GM12801 (cell line): ENCODE data around the gene NEMP2.

Experiments
- TF ChIP-seq, protein P1 (sequence below): IDR thresholded peaks from one replicate; pipeline ENCODE4 v1.5.1; 2011; ENCODE audit warnings: control low read depth; ENCODE audit not compliant: insufficient read length; ENCODE audit errors: extremely low read depth

The NEMP2 gene

DNA sequence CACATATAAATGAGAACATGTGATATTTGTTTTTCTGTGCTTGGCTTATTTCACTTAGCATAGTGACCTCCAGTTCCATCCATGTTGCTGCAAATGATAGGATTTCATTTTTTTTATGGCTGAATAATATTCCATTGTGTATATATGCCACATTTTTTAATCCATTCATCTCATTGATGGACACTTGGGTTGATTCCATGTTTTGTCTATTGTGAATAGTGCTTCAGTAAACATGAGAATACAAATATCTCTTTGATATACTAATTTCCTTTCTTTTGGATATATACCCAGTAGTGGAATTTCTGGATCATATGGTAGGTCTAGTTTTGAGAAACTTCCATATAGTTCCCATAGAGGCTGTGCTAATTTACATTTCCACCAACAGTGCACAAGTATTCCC, 3.7 kb upstream of the NEMP2 start:
- TF ChIP-seq, protein P1, sequence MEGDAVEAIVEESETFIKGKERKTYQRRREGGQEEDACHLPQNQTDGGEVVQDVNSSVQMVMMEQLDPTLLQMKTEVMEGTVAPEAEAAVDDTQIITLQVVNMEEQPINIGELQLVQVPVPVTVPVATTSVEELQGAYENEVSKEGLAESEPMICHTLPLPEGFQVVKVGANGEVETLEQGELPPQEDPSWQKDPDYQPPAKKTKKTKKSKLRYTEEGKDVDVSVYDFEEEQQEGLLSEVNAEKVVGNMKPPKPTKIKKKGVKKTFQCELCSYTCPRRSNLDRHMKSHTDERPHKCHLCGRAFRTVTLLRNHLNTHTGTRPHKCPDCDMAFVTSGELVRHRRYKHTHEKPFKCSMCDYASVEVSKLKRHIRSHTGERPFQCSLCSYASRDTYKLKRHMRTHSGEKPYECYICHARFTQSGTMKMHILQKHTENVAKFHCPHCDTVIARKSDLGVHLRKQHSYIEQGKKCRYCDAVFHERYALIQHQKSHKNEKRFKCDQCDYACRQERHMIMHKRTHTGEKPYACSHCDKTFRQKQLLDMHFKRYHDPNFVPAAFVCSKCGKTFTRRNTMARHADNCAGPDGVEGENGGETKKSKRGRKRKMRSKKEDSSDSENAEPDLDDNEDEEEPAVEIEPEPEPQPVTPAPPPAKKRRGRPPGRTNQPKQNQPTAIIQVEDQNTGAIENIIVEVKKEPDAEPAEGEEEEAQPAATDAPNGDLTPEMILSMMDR = no peak

DNA sequence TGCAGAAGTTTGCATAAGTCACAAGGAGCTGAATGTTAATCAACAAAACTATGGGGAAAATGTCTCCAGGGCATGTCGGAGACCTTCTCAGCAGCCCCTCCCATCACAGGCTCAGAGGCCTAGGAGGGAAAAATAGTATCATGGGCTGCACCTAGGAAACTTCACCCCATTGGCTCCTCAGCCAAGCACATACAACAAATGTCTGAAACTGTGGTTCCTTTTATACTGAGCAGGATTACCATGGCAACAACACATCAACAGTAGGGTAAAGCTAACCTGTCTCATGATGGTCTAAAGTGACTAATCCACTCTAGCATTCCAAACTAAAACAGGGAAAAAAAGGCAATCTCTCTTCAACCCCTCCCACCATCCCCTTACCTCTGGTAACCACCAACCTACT, 3.2 kb upstream of the NEMP2 start:
- TF ChIP-seq, protein P1 = no peak

DNA sequence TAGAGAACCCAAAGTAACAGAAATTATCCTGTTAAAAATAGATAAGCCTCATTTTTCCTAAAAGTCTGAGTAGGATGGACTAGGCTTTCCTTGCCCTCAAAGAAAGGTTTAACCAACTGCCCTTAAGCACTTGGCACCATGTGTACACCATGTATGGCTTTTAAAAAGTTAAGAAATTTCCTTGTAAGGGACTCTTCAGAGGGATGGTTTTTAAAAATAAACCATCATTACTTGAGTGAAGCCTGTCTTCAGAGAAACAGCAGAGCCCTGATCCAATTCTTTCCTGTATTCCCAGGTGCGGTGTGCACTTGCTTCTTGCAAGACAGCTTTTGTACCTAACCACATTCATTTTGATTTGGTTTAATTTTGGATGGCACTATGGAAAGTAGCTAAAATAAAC, 1.1 kb upstream of the NEMP2 start:
- TF ChIP-seq, protein P1 = no peak

DNA sequence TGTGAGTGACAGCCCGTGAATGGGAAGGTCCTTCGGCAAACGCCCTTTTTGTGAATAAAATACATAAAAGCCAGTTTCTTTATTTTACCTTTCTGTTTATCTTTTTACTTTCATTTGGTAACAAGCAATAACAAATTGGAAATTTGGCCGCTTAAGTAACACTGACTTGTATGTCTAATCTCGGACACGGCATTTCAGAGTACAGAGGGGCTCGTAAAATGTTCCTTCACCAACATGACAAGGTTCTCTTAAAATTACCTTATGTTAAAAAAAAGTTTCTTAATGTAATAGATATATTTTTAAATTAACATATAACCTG, 558 bp upstream of the NEMP2 start:
- TF ChIP-seq, protein P1 = no peak

DNA sequence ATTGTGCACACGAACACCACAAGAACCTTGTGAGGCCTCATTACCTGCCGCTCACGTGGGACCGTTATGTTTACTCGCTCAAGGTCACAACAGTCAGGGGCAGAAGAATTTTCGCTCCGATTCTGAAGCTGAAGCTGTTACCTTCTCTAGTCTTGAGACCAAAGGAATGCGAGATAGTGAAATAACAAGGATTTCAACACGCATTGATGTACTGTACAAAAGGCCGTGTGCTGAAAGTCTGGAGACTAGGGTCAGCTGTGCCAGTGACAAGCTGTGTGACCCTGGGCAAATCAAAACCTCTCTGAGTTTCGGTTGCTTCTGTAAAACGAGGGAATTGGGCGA, 583 bp downstream of the NEMP2 start:
- TF ChIP-seq, protein P1 = no peak

DNA sequence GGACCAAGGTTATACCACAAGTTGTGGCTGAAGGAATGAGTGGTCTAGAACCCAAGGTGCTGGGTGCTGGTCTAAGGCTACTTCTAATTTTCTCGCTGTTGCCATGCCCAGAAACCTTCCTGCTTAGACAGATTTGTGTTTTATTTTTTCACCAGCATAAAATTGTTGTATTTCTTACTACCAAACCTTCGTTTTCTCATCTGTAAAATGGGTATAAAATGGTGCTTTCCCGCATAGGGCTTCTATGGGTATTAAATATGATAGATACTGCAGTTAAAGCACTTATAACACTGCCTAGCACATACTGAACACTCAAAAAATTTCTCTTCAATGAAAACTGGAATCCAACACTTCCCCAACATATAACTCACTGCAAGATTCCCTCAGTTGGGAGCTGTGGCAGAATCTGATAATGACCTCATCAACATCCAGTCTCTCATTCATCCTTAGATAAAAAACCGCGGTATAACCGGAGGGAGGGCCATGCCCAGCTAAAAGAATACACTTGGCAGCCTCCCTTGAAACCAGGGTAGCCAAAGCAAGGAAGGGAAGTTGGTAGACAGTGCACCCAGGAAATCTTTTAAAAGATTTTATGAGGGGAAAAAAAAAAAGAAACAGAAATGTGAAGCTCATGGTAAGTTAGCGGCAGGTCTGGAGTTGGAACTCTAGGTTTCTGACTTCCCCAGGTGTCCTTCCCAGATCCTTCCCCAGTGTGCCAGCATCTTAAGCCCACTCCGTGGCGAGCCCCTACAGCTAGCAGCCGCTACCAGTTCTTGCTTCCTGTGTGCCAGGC, 1.2 kb downstream of the NEMP2 start:
- TF ChIP-seq, protein P1 = no peak

DNA sequence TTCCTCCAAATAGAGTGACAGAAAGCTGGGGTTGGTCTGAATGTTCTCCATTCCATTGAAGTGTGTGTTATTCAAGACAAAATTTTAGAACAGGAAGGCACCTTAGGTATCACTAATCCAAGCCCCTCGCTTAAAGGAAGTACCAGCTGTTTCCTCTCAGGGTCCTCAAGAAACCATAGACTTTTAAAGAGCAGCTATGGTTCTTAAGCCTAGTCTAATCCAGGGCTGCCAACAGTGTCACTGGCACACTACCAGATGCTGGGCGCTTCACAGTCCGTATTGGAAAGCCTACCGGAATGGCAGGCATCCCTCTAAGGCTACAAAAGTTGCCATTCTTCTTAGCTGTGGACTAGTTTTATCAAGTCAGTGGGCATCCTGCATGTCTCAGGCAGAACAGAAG, 1.9 kb downstream of the NEMP2 start:
- TF ChIP-seq, protein P1 = no peak
